Mononuclear cell (primary cell): ENCODE results near the gene KIF6. TPM values are rescaled to one million over a fixed set of nuclear protein-coding genes. Genes with fewer than 3 reads are reported as not detected.

ENCODE experiments used
- H3K27me3 ChIP-seq: 2 replicates; pipeline ENCODE4 v1.6.0; 2011; ENCODE audit warnings: low read length, control low read depth; ENCODE audit not compliant: insufficient read depth
- H3K4me1 ChIP-seq: 2 replicates; pipeline ENCODE4 v1.5.1; 2011; ENCODE audit warnings: mild to moderate bottlenecking, low read length, control low read depth; ENCODE audit not compliant: insufficient read depth
- H3K4me3 ChIP-seq: 2 replicates; pipeline ENCODE4 v1.5.1; 2011; ENCODE audit warnings: mild to moderate bottlenecking, low read length, moderate library complexity
- H3K9me3 ChIP-seq: 2 replicates; pipeline ENCODE4 v1.5.1; 2011; ENCODE audit warnings: low read depth, mild to moderate bottlenecking, control low read depth, low read length
- total RNA-seq: library from RNA; depleted of rRNA; stranded (reverse); fragments of >200 nt; gene quantifications from one replicate; pipeline ENCODE4 v1.2.3, GENCODE V29; 2012

The KIF6 gene
- total RNA-seq, 1 donor = not detected

DNA sequence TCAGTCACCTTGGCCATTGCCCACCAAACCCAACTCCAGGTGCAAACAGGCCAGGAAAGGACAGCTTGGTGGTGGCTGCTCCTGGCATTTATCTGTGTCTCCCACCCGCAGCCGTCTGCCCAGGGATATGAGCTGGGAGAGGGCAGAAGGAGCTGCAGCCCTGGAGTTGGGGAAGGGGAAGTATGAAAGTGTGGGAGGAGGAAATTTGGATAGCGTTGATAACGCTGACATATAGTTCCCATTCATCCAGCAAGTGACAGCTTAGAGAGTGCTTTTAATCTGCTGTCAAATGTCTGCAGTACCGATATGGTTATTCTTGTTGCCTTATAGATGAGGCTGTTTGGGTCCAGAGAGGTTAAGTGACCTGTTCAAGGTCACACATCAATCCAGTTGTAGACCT lies 403.4 kb downstream of the KIF6 start:
- Histone ChIP-seq H3K4me3 (no peak overlapping the region), H3K9me3 (no peaks in the 10 kb centered on the region), H3K4me1 (no peaks in the 10 kb centered on the region), H3K27me3 (no peaks in the 10 kb centered on the region)

DNA sequence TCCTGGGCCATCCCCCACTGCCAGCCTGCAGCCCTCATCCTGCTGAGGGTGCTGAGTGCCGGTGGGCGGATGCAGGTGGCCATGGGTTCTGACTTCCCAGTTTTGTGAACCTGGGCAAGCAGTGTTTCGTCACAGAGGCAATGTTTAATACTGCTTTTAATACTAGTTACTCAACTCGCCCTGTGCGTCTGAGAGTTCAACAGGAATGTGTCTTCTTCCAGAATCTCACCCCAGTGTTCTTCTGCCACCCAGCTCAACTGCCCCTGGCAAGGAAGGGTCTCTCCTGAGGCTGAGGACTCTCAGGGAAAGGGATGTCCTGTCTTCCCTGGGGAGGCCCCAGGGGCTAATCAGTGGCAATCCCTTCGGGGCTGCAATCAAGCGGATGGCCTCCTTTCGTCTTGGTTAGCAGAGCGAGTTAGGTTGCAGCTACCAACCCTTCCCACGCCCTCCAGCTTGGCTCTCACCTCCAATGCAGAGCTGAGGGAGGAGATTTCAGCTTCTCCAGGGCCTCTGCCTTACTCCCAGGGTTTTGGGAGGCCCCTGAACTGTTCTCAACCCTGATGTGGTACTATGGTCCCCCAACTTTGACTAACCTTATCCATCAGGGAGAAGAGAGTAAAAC lies 404.7 kb downstream of the KIF6 start:
- H3K4me3 ChIP-seq = no peak overlapping the region
- H3K9me3 ChIP-seq = no peaks in the 10 kb centered on the region
- H3K27me3 ChIP-seq = no peaks in the 10 kb centered on the region
- H3K4me1 ChIP-seq = no peaks in the 10 kb centered on the region

DNA sequence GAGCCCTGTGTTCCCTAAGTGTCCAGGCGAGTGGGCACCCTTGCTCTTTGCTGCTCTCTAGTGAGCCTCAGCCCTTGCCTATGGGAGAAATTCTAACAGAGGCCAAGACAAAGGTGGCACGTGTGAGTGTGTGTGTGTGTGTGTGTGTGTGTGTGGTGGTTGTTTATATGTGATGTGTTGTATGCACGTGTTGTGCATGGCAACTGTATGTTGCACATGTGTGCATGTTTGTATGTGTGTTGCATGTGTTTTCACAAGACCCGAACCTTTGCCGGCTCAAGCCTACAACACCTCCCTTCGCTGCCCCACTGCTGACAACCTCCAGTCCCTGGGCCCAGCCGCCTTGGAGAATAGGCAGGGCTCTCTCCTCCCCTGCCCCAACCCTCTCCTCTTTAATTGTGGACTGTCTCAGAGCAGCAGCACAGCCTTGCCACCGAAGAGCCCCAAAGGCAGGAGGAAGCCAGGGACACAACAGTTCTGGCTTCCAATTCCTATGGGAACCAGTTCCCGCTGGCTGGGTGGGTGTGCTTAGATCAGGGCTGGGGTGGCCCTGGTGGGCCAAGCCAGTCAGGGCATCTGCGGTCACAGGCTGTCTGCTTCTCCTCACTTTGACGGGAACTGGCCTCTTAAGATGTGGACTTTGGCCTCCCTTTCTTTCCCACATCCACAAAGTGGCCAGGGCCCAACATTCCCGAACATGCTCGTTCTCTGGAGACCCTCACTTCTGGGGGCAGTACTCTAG lies 405.4 kb downstream of the KIF6 start:
- peaks cover 5% of the 10 kb centered on the region for H3K27me3 ChIP-seq
- H3K4me1 ChIP-seq = no peaks in the 10 kb centered on the region
- no peak overlapping the region for H3K4me3 ChIP-seq
- H3K9me3 ChIP-seq = no peaks in the 10 kb centered on the region

DNA sequence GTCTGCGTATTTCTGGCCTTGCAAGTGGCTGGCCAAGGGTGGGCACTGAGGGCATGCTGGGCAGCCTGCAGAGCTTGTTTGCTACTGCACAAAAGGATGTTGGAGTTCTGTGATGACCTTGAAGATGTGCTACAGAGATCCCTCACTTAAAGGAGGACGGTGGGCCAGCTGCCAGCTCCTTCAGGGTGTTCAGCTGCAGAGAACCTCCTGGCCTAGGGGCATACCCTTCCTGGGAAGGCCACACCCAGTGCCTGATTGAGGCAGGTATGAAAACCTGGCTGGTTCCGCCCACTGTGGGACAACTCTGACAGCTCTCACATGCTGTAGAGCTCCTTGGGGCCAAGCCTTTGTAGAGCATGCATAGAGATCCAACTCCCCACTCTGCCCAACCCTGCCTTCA lies 408.0 kb downstream of the KIF6 start:
- Histone ChIP-seq H3K4me1 (peaks cover 7% of the 10 kb centered on the region), H3K27me3 (peaks cover 22% of the 10 kb centered on the region), H3K9me3 (no peaks in the 10 kb centered on the region), H3K4me3 (no peak overlapping the region)

DNA sequence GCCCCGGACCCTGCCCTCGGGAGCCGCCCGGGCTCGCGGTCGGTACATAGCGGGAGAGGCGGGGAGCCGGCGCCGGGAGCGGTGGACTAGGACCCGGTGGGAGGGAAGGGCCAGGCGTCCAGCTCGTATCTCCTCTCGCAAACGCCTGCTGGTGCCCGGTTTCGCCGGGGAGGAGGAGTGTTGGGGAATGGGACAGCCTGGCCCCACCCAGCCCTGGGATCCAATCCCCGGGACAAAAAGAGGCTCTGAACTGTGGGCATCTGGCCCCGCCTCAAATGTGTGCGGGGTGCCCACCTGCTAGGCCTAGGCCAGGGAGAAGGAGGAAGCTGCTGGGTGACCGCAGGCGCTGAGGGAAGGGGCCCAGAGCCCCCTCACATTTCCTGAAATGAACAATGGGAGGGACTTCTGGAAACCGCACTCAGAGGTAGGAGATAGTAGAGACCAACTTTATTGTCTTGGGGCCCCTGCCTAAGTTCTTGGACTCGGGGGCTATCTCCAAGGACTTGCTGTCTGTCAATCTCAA lies 410.9 kb downstream of the KIF6 start, which contains the start of gene KCNK17:
KCNK17 (minus strand) TSS at position 147 of the 523 bp plus-strand sequence; CDS start at position 48, 99 bp downstream.
- no peaks in the 10 kb centered on the region for H3K9me3 ChIP-seq
- no peak within 1 kb of the TSS for H3K4me3 ChIP-seq
- peaks cover 34% of the 10 kb centered on the region for H3K27me3 ChIP-seq
- peaks cover 7% of the 10 kb centered on the region for H3K4me1 ChIP-seq

DNA sequence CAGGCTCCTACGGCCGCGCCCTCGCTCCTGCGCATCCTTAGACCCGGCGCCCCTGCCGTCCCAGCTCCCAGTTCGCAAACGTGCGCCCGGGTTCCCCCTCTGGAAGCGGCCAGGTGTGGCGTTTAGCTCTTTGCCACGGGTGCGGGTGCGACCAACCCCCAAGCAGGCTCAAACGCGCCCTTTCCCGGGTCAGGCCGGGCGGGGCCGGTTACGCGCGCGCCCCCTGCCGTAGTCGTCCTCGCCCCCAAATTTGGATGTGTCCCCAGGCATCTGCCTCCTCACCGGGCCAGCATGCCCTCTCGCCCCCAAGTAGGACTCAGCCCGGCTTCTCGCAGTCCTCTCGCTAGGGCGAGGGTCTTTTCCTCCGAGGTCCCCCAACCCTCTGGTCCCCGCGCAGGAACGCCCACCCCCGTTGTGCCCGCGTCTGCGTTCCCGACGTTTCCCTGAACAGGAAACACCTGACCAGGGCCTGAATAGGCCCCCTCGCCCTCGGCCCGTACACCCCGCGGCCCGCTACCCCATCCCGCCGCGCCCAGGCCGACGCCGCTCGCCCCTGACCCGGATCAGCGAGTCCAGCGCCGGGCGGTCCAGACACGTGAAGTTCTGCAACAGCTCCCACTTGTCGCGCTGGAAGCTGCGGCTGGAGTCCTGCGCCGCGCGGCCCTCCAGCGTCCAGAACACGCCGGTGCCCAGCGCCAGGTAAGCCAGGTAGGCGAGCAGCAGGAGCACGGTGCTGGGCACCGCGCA lies 411.5 kb downstream of the KIF6 start:
- Histone ChIP-seq H3K27me3 (peaks cover 34% of the 10 kb centered on the region), H3K4me3 (no peak overlapping the region), H3K9me3 (no peaks in the 10 kb centered on the region), H3K4me1 (peaks cover 7% of the 10 kb centered on the region)

DNA sequence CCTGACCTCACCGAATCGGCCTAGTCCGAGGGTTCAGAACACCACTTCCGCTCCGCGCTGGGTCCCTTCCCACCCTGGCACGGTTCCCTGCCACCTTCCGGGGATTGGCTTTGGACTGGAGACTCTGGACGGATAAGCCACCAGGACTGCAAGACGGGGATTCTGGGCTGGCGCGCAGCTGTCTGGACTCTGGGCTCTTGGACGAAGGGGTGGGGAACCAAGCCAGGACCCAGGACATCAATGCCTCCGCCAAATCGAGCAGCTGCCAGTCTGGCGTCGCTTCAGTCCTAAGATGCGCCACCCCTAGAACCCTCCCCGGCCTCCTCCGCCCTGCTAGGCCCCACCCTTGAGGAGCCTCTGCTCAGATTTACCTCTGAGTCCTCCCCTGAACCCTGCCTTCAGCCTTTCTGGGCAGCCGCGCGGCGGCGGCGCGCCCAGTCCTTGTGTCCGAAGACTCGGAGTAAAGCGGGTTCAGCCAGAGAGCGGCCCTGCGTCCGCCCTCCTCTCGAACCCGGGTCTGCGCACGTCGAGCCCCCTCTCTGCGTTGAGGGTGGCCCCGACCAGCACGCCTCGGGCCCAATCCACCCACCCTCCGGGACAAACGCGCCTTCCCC lies 412.2 kb downstream of the KIF6 start:
- peaks cover 34% of the 10 kb centered on the region for H3K27me3 ChIP-seq
- no peak overlapping the region for H3K4me3 ChIP-seq
- peaks cover 7% of the 10 kb centered on the region for H3K4me1 ChIP-seq
- H3K9me3 ChIP-seq = no peaks in the 10 kb centered on the region

DNA sequence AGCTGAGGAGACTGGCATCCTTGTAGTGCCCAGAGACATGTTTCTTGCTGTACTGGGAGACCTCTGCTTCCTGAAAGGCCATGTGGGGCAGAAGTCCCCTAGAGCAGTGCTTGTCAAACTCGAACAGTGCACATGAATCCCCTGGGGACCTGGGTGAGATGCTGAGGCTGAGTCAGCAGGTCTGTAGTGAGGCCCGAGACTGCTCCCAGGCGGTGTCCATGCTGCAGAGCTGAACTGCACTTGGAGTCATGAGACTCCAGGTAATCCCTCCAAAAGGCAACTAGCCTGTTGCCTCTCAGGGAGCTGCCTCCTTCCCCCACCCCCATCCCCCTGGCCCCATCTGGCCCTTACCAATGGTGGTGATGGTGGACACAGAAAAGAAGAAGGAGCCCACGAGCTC lies 414.7 kb downstream of the KIF6 start:
- Histone ChIP-seq H3K4me1 (peaks cover 7% of the 10 kb centered on the region), H3K9me3 (no peaks in the 10 kb centered on the region), H3K27me3 (peaks cover 34% of the 10 kb centered on the region), H3K4me3 (no peak overlapping the region)

DNA sequence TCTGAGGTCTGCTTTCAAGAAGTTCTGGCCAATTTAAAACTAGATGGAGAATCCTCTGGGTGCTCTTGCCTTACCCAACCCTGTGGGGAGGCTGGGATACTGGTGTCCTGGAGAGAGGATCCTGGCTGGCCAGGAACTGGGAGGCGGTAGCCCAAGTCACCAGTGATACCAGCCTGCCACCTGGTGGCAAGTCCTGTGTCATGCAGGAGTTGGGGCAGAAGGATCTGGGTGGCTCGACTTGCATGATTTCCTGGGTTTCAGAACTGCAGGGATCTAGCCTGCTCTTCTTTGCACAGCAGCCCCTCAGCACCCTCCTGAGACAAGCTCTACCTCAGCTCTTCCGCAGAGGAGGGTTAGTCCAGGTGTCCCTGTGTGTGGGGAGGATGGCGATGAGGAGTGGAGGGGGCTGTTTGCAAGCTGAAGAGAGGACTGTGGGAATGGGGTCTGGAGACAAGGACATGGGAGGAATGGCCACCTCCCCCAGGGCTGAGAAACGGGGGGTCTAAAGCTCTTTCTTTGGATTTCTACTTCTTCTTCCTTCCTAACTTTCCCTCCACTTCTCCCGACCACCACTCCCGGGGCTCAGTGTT lies 415.2 kb downstream of the KIF6 start:
- peaks cover 31% of the 10 kb centered on the region for H3K27me3 ChIP-seq
- no peak overlapping the region for H3K4me3 ChIP-seq
- peaks cover 7% of the 10 kb centered on the region for H3K4me1 ChIP-seq

DNA sequence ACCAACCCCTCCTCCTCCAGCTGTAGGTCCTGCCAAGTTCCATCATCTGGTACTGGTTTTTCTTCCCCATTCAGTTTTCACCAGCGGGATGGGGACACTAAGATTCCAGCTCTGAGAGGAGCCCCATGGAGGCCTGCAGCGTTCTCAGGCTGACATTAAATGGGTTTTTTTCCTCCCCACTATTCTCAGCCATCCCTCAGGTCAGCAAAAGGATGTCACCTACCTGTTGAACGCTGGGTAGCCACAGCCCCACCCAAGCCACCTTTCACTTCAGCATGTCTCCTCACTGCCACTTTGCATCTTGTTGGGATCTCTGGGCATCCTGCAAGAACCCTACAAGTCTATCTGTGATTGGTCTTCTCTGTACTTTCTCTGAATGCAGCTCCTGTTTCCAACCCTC lies 417.7 kb downstream of the KIF6 start:
- Histone ChIP-seq H3K4me3 (no peak overlapping the region), H3K9me3 (no peaks in the 10 kb centered on the region), H3K4me1 (peaks cover 6% of the 10 kb centered on the region), H3K27me3 (peaks cover 14% of the 10 kb centered on the region)

More for the DNA sequence above, 415.2 kb downstream of the KIF6 start:
- no peaks in the 10 kb centered on the region for H3K9me3 ChIP-seq

DNA sequence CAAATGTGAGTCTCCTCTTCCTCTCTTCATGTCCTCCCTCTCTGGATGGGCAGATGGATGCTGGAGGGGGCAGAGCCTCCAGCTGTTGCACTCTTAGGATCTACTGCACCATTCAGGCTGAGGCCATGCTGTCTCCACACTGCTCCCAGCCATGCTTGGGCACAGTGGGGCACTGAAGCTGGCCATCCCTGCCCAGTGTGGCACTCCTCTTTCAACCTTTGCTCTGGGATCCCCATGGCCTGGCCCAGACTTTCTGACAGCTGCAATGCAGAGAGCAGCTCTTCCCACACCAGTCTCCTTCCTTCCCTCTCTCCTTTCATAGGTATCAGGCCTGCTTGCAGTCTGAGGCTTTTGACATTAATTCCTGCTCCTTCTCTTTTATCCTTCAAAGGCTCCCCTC lies 420.3 kb downstream of the KIF6 start:
- Histone ChIP-seq H3K27me3 (no peaks in the 10 kb centered on the region), H3K4me3 (no peak overlapping the region)

DNA sequence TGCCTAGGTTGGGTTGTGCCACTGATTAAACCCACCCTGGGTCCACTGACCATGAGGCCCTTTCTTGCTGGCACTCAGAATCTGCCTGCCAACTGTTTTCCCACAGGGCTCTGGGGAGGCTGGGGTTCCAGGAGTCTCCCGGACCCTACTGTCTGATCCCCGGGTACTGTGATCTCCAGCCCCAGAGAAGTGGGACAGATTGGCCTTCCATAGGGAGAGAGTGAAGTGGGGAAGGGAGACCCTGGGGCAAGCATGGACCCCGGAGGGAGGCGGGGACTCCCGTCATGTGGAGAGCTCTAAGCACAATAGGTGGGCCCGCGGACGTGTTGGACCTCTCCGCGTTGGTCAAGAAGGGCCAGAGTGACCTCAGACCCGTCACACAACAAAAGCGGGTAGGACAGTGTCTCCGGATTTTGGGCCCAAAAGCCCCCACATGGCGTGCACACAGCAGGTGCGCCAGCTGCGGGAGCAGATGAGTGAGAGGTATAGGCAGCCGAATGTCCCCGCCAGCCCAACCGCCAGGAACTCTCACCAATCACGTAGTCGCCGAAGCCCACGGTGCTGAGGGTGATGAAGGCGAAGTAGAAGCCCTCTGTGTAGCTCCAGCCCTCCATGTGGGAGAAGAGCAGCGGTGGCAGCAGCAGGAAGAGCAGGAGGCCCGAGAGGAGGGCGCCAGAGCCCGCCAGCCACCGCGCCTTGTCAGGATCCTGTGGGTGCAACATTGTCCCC lies 421.6 kb downstream of the KIF6 start:
- Histone ChIP-seq H3K4me3 (no peak overlapping the region), H3K27me3 (no peaks in the 10 kb centered on the region), H3K9me3 (no peaks in the 10 kb centered on the region), H3K4me1 (peaks cover 6% of the 10 kb centered on the region)

More for the DNA sequence above, 420.3 kb downstream of the KIF6 start:
- peaks cover 6% of the 10 kb centered on the region for H3K4me1 ChIP-seq
- H3K9me3 ChIP-seq = no peaks in the 10 kb centered on the region

DNA sequence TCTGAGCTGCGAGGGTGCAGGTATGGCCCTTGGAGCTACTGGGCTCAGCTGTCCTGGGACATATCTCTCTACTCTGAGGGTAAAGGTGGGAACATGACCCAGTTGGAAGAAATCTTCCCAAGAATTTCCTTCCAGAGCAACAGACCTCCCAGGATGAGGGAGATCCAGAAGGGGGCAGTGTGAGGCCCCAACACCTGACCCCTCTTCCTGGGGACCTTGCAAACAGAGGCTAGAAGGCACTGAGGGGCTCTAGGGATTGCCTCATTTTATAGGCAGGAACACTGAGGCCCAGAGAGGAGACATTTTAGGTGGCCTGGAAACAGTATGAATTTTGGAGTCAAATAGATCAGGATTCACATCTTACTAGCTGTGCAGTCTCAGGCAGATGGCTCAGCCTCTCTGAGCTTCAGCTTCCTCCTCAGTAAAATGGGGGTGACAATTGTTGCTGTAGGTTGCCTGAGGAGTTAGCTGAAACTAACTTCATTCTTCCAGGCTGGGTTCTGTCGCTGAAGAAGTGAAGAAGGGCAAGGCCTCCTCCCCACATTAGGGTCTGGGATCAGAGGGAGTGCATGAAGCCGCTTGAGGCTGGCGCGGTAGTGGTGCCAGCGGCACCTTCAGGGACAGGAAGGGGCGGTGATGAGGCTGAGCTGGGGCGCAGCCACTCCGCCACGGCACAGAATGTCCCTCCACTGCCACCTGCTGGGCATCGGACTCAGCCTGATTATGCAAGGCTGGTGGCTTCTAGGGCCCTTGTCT lies 422.4 kb downstream of the KIF6 start:
- Histone ChIP-seq H3K27me3 (no peaks in the 10 kb centered on the region), H3K4me3 (no peak overlapping the region), H3K4me1 (peaks cover 6% of the 10 kb centered on the region), H3K9me3 (no peaks in the 10 kb centered on the region)
